ENCODE measurements around the gene DCPS.

DNA sequence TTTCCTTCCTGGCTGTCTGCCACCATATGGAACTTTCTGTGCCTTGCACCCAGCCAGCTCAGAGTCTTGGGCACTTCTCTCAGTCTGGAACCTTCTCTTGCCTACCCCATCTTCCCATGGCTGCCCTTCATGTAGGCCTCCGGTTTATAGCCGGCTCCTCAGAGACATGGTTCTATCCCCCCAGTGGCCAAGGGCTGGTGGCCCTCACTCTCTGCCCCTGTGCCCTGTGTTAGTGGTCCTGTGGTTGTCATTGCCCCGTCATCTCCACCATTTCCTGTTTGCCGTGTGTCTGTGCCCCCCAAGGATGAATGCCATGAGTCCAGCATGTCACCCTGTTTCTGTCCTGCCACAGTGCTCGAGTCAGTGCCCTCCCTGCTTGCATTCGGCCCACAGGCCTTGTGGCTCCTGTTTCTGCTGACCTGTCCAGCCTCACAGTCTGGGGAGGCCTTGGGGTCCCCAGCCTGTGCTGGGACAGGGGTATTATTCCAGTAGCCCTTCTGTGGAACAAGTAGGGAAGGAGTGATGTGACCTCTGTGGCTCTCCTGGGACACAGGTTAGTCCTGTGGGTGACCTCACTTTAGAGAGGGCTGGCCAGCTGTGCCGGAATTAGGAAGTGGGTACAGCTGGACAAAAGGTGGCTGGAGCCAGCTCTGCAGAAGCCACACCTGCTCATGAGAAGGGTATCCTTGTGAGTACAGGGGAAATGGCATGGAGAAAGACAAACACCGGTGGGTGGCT, 82.3 kb downstream of the DCPS start:
- TF ChIP-seq POLR2AphosphoS5 (IDR thresholded peaks at IDR 0.05; ENCODE audit: borderline replicate concordance, low read depth, low read length): no peak
- TF ChIP-seq EZH2 (IDR thresholded peaks at IDR 0.05): no peak
